ENCODE results near the gene RBFA.
"Not testable (repeated sequence)": the region's sequence is repeated elsewhere in the genome, so short reads cannot be mapped to it uniquely, and the experiment has no call there.

Gene RBFA

GRCh38 chr18:80027719-80028118 is 6.5 kb upstream of the RBFA start:
- DNase-seq (ENCODE audit: low read depth, low spot score): not testable (repeated sequence)

GRCh38 chr18:80029690-80030089 is 4.5 kb upstream of the RBFA start:
- no peak for DNase-seq (ENCODE audit: low read depth, low spot score)

GRCh38 chr18:80033181-80034067 is 810 bp upstream of the RBFA start:
- peak; percentile 93 for DNase-seq (ENCODE audit: low read depth, low spot score)

GRCh38 chr18:80034852-80035406 is 695 bp downstream of the RBFA start:
- no peak for DNase-seq (ENCODE audit: low read depth, low spot score)

- no peak for DNase-seq (ENCODE audit: low read depth, low spot score)
These were observed 1.8 kb downstream of the RBFA start for GRCh38 chr18:80035997-80036396.

GRCh38 chr18:80037300-80037699 is 3.1 kb downstream of the RBFA start:
- DNase-seq (ENCODE audit: low read depth, low spot score): peak; percentile 10

GRCh38 chr18:80037869-80038630 is 3.8 kb downstream of the RBFA start:
- peak; percentile 51 for DNase-seq (ENCODE audit: low read depth, low spot score)

- DNase-seq (ENCODE audit: low read depth, low spot score): no peak
These were observed 6.3 kb downstream of the RBFA start for GRCh38 chr18:80040515-80040914.

- DNase-seq (ENCODE audit: low read depth, low spot score): no peak
These were observed 7.2 kb downstream of the RBFA start for GRCh38 chr18:80041424-80041823.

GRCh38 chr18:80042785-80043184 is 8.6 kb downstream of the RBFA start:
- no peak for DNase-seq (ENCODE audit: low read depth, low spot score)

GRCh38 chr18:80044072-80044471 is 9.8 kb downstream of the RBFA start:
- no peak for DNase-seq (ENCODE audit: low read depth, low spot score)

- no peak for DNase-seq (ENCODE audit: low read depth, low spot score)
These were observed 11.8 kb downstream of the RBFA start for GRCh38 chr18:80046011-80046410.

GRCh38 chr18:80046431-80046830 is 12.2 kb downstream of the RBFA start:
- no peak for DNase-seq (ENCODE audit: low read depth, low spot score)

- no peak for DNase-seq (ENCODE audit: low read depth, low spot score)
These were observed 12.8 kb downstream of the RBFA start for GRCh38 chr18:80046961-80047541.

- no peak for DNase-seq (ENCODE audit: low read depth, low spot score)
These were observed 16.6 kb downstream of the RBFA start for GRCh38 chr18:80050797-80051196.

- DNase-seq (ENCODE audit: low read depth, low spot score): no peak
These were observed 21.9 kb downstream of the RBFA start for GRCh38 chr18:80056095-80056494.

- no peak for DNase-seq (ENCODE audit: low read depth, low spot score)
These were observed 25.7 kb downstream of the RBFA start for GRCh38 chr18:80059945-80060344.

- DNase-seq (ENCODE audit: low read depth, low spot score): no peak
These were observed 31.5 kb downstream of the RBFA start for GRCh38 chr18:80065705-80066104.

- DNase-seq (ENCODE audit: low read depth, low spot score): no peak
These were observed 33.1 kb downstream of the RBFA start for GRCh38 chr18:80067321-80067720.

GRCh38 chr18:80067897-80068296 is 33.7 kb downstream of the RBFA start:
- no peak for DNase-seq (ENCODE audit: low read depth, low spot score)

GRCh38 chr18:80068571-80069272 is 34.5 kb downstream of the RBFA start:
- DNase-seq (ENCODE audit: low read depth, low spot score): no peak
